Stimulated activated CD4-positive, alpha-beta T cell treated with anti-CD3 and anti-CD28 coated beads, Interleukin-15, amount 100 ng/mL, for 1 hour (primary cell): Measurements from ENCODE around the gene GRIP2.

ENCODE experiments used
- DNase-seq, 2 donors: peaks; one replicate each; pipeline ENCODE4 v3.0.0-alpha.2; 2020; ENCODE audit warnings: low read depth in 1 of 2, low spot score in 1 of 2

Gene GRIP2

GRCh38 chr3:14539742-14540491, at the start of gene GRIP2:
TSS of gene GRIP2 (minus strand) at chr3:14540342. CDS start at chr3:14540308, 34 bp downstream.
- no peak for DNase-seq

GRCh38 chr3:14588425-14589112, 48.4 kb upstream of the GRIP2 start:
- no peak for DNase-seq

- no peak for DNase-seq
These were observed 47.7 kb upstream of the GRIP2 start for GRCh38 chr3:14587740-14588360.

- DNase-seq = no peak
These were observed 46.5 kb upstream of the GRIP2 start for GRCh38 chr3:14586611-14587010.

- no peak for DNase-seq
These were observed 43.5 kb upstream of the GRIP2 start for GRCh38 chr3:14583548-14584091.

GRCh38 chr3:14582045-14582410, 41.9 kb upstream of the GRIP2 start:
- no peak for DNase-seq

- DNase-seq = no peak
These were observed 41.3 kb upstream of the GRIP2 start for GRCh38 chr3:14581334-14582044.

GRCh38 chr3:14577897-14578296, 37.8 kb upstream of the GRIP2 start:
- DNase-seq = no peak

- DNase-seq = no peak
These were observed 36.0 kb upstream of the GRIP2 start for GRCh38 chr3:14576163-14576562.

GRCh38 chr3:14574183-14574582, 34.0 kb upstream of the GRIP2 start:
- DNase-seq = no peak

- no peak for DNase-seq
These were observed 33.6 kb upstream of the GRIP2 start for GRCh38 chr3:14573706-14574105.

- no peak for DNase-seq
These were observed 30.7 kb upstream of the GRIP2 start for GRCh38 chr3:14570864-14571263.

- DNase-seq = no peak
These were observed 29.9 kb upstream of the GRIP2 start for GRCh38 chr3:14570089-14570488.

- DNase-seq = no peak
These were observed 29.4 kb upstream of the GRIP2 start for GRCh38 chr3:14569474-14570000.

GRCh38 chr3:14568269-14568668, 28.1 kb upstream of the GRIP2 start:
- no peak for DNase-seq

GRCh38 chr3:14566812-14567211, 26.7 kb upstream of the GRIP2 start:
- no peak for DNase-seq

GRCh38 chr3:14565868-14566588, 25.9 kb upstream of the GRIP2 start:
- no peak for DNase-seq

- DNase-seq = no peak
These were observed 24.6 kb upstream of the GRIP2 start for GRCh38 chr3:14564741-14565140.

GRCh38 chr3:14563946-14564539, 23.9 kb upstream of the GRIP2 start:
- no peak for DNase-seq
